Left ventricle myocardium superior (tissue), 1 donor: Measurements from ENCODE around the gene STX5. TPM values are rescaled to one million over a fixed set of nuclear protein-coding genes. Genes with fewer than 3 reads are reported as not detected.
"Not testable (repeated sequence)": the region's sequence is repeated elsewhere in the genome, so short reads cannot be mapped to it uniquely, and the experiment has no call there.

ENCODE experiments used
- ATAC-seq: fragments of 200-7000 bp; cut with Tn5 transposase; one replicate; pipeline ENCODE4 v1.9.1; 2020; ENCODE audit warnings: mild to moderate bottlenecking, moderate library complexity
- DNase-seq: peaks from one replicate; pipeline ENCODE4 v3.0.0-alpha.2; 2020
- intact Hi-C: fragments of 100-400 bp; cut with micrococcal nuclease; formaldehyde crosslinking; loops from one replicate; pipeline ENCODE4 v1.11.0; 2022
- total RNA-seq: library from RNA; stranded (reverse); fragmentation: NEBNext Ultra II Directional; extraction: Animal tissue kit (Norgen Biotek cat#: 25700); gene quantifications from one replicate; pipeline ENCODE4 v1.2.1, GENCODE V29; 2021
- donor health status: DM: no; HTN: yes; CAD: no; lungs with severe emphysema.

STX5 gene
- total RNA-seq, 1 donor from 2014 or later = 19.5 TPM

- ATAC-seq (peak; percentile 97), DNase-seq (peak; percentile 96)
- intact Hi-C loops = no loop called here
Measured at GRCh38 chr11:62855571-62856332, 23.9 kb upstream of the STX5 start.

- ATAC-seq (no peak), DNase-seq (no peak)
- intact Hi-C loops = no loop called here
Measured at GRCh38 chr11:62854825-62855570, 23.1 kb upstream of the STX5 start.

- intact Hi-C loops = no loop called here
- DNase-seq (no peak), ATAC-seq (no peak)
Measured at GRCh38 chr11:62854013-62854824, 22.4 kb upstream of the STX5 start.

- intact Hi-C loops = no loop called here
- DNase-seq (no peak), ATAC-seq (no peak)
Measured at GRCh38 chr11:62853279-62853965, 21.6 kb upstream of the STX5 start.

- intact Hi-C loops = no loop called here
- ATAC-seq (no peak), DNase-seq (no peak)
Measured at GRCh38 chr11:62852523-62853188, 20.8 kb upstream of the STX5 start.

- ATAC-seq = no peak
- intact Hi-C loops = no loop called here
- no peak for DNase-seq
Measured at GRCh38 chr11:62851807-62852522, 20.1 kb upstream of the STX5 start.

- intact Hi-C loops = no loop called here
- no peak for ATAC-seq
- DNase-seq = no peak
Measured at GRCh38 chr11:62850911-62851806, 19.3 kb upstream of the STX5 start.

DNA sequence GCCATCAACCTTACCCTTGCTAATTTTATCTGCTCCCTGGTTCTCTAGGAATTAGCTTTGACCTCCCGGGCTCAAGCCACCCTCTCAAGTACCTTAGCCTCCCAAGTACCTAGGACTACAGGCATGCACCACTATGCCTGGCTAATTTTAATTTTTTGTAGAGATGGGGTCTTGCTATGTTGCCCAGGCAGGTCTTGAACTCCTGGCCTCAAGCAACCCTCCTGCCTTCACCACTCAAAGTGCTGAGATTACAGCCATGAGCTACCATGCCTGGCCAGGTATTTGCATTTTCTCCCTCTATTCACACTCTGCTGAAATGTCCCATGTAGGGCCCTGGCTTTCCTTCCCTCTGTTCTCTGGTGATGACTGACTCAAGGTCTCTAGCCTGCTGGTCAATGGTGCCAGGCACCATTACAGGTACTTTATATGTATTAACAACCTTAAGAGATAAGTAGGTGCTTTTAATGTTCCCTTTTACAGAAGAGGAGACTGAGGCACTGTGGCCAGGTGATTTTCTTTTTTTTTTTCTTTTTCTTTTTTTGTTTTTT, 16.0 kb upstream of the STX5 start:
- DNase-seq (no peak), ATAC-seq (no peak)
- intact Hi-C loops = no loop called here

DNA sequence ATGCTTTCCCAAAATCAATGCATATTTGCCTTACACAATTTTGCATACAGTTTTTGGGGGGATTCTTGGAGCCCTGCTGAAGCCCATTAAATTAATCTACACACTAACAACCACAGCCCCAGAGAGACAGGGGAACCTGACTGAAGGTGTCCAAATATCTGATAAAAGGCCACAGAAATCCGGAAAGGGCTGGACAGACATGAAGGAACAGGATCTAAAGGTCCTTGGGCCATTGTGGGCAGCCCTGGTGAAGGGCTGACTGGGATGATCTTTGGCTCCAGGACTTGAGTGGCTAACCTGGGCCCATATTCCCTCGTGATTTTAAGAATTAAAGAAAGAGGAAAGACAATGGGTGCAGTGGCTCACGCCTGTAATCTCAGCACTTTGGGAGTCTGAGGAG, 14.3 kb upstream of the STX5 start:
- no peak for ATAC-seq
- intact Hi-C loops = no loop called here
- DNase-seq = no peak

DNA sequence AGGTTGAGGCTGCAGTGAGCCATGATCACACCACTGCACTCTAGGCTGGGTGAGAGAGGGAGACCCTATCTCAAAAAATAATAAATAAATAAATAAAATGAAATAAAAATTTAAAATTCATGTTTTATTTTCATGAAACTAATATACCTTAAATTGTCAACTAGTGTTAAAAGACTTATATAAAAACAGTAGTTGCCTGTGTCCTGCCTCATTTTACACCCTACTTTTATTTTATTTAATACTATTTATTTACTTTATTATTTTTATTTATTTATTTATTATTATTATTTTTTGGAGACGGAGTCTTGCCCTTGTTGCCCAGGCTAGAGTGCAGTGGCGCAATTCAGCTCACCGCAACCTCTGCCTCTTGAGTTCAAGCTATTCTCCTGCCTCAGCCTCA, 12.3 kb upstream of the STX5 start:
- no peak for DNase-seq
- ATAC-seq = no peak
- intact Hi-C loops = no loop called here

DNA sequence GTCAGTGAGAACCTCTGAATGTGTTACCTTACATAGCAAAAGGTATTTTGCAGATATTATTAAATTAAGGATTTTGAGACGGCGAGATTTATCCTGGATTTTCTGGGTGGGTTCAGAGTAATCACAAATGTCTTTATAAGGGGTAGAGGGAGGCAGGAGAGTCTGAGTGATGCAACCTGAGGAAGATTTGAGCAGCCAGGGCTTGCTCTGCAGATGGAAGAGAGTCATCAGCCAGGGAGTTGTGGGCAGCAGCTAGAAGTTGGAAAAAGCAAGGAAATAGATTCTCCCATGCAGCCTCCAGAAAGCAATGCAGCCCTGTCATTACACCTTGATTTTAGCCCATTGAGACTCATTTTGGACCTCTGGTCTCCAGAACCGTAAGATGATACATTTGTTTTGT, 11.6 kb upstream of the STX5 start:
- ATAC-seq (no peak), DNase-seq (no peak)
- intact Hi-C loops = no loop called here

DNA sequence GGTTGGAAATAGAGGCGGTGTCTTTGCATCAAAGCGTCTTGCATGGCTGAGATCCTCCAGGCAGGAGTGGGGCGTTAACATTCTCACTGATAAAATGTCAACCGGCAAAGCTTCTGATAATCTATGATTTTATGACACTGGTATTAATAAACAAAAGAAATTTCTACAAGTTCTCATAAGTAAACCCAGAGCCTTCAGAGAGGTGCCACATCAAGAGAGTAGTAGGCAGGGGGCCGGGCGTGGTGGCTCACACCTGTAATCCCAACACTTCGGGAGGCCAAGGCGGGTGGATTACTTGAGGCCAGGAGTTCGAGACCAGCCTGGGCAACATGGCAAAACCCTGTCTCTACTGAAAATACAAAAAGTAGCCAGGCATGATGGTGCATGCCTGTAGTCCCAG, 11.0 kb upstream of the STX5 start:
- ATAC-seq, intact Hi-C loops, DNase-seq: not testable (repeated sequence)

- DNase-seq (peak; percentile 47), ATAC-seq (peak; percentile 6)
- intact Hi-C loops = no loop called here
Measured at GRCh38 chr11:62842171-62842741, 10.4 kb upstream of the STX5 start.

- ATAC-seq = peak; percentile 77
- peak; percentile 80 for DNase-seq
- intact Hi-C loops = no loop called here
Measured at GRCh38 chr11:62841361-62842170, 9.7 kb upstream of the STX5 start.

- DNase-seq = peak; percentile 72
- intact Hi-C loops = not testable (repeated sequence)
- ATAC-seq = peak; percentile 13
Measured at GRCh38 chr11:62840721-62841360, 9.0 kb upstream of the STX5 start.
